GM12872 (cell line): ENCODE data around the gene UBE2L6.

Experiments
- TF ChIP-seq, protein P1 (sequence below): IDR thresholded peaks from 3 replicates; pipeline ENCODE4 v1.5.1; 2011; ENCODE audit warnings: low read depth, mild to moderate bottlenecking, low read length, moderate library complexity; ENCODE audit not compliant: insufficient read depth

The UBE2L6 gene

DNA sequence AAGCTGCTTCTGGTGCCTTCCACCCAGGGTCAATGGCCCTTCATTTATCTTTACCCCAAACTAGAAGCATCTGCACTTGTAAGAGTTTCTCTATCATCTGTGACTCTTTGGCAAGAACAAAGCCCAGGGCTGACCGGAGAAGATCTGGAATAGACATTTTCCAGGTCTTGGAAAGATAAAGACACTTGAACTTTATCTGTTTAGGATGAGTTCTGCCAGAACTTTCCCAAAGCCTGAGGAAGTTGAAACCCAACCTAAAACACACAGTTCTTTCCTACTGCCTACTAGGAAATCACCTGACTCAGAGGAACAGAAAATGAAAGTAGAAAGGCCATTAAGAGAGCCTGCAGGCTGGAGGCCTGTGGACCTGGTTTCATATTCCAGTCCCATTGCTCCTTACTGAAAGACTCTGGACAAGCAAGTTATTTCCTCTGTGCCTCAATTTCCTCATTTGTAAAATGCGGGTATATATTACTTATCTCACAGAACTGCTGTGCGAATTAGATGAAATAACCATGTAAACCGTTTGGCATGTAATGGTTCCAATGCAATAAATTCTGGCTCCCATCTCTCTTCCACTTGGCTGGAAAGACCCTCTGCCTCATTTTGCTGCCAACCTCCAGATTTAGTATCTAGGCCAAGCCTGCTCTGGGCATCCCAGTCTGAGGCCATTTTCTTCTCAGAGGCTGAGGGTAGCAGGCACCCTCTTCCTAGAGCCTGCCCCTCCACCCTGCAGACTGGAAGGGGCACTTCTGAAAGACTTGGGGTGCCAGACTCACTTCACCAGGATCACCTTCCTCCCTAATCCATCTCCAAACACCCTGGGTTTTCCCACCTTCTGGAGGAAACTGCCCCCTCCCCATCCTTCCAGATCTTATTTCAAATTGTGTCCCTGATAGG lies 1.2 kb downstream of the UBE2L6 start:
- TF ChIP-seq, protein P1, sequence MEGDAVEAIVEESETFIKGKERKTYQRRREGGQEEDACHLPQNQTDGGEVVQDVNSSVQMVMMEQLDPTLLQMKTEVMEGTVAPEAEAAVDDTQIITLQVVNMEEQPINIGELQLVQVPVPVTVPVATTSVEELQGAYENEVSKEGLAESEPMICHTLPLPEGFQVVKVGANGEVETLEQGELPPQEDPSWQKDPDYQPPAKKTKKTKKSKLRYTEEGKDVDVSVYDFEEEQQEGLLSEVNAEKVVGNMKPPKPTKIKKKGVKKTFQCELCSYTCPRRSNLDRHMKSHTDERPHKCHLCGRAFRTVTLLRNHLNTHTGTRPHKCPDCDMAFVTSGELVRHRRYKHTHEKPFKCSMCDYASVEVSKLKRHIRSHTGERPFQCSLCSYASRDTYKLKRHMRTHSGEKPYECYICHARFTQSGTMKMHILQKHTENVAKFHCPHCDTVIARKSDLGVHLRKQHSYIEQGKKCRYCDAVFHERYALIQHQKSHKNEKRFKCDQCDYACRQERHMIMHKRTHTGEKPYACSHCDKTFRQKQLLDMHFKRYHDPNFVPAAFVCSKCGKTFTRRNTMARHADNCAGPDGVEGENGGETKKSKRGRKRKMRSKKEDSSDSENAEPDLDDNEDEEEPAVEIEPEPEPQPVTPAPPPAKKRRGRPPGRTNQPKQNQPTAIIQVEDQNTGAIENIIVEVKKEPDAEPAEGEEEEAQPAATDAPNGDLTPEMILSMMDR: no peak

DNA sequence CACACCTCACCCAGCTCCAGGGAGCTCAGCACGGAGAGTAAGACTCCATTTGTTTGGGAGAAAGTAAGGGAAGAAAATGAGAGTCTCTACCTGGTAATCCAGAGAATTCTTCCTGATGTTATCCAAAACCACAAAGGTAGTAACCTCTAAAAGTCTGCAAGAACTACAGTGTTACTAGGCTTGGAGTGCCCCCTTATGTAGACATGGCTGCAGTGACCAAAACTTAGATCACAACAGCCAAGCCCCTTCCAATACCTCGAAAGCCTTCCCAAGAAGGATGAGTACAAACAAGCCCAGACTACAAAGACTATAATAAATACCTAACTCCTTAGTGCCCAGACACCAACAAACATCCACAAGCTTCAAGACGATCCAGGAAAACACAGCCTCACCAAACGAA lies 4.9 kb downstream of the UBE2L6 start:
- TF ChIP-seq, protein P1: no peak

DNA sequence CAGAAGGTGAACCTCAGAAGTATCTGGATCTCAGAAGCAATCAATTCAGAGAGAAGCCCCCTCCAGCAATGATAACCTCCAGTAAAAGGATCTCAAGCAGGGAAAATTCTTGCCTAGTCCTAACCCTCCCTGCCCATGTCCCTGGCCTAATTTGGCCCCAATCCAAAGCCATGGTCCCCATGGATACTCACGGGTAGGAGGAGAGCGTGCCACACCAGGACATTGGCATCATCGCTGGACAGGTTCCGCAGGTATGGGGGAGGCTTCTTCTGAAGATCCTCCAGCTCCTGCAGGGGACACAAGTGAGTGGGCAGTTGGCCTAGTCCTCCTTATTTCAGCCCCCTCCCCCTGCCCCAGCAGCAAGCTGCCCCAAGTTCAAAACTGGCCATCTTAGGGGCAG lies 7.3 kb downstream of the UBE2L6 start:
- TF ChIP-seq, protein P1: no peak

DNA sequence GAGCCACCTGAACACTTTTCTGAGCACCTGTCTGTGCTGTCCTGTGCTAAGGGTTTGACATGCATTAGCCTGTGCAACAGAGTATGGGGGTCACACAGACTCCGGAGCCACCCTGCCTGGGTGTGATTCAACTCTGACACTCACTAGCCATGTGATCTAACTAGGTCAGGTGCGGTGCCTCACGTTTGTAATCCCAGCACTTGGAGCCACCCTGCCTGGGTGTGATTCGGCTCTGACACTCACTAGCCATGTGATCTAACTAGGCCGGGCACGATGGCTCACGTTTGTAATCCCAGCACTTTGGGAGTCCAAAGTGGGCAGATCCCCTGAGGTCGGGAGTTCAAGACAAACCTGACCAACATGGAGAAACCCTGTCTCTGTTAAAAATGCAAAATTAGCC lies 11.4 kb downstream of the UBE2L6 start:
- TF ChIP-seq, protein P1: no peak

DNA sequence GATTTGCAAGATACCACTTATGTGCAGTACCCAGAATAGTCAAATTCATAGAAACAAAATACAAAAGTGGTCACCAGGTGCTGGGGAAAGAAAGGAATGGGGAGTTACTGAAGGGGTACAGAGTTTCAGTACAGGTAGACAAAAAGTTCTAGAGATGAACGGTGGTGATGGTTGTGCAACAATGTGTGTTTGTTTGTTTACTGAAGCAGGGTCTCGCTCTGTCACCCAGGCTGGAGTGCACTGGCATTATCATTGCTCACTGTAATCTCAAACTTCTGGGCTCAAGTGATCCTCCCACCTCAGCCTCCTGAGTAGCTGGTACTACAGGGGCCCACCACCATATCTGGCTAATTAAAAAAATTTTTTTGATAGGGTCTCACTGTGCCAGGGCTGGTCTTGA lies 12.1 kb downstream of the UBE2L6 start:
- TF ChIP-seq, protein P1: no peak

DNA sequence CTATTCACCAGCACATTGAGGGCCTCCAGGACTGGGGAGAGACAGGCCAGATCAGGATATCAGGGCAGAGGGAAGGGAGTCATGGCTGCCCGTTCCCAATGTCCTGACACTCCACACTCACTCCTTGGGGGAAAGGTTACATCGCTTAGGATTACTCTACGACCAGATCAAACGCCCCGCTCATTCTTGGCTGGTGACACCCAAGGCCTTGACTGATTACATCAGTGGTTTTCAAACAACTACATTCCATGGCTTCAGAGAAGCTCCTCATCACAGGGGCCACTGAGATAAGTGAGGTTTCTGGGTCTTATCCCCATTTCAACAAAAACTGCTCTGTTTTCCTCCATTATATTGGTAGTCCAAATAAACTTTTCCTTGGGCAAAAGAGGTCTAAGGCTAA lies 15.0 kb downstream of the UBE2L6 start:
- TF ChIP-seq, protein P1: no peak

DNA sequence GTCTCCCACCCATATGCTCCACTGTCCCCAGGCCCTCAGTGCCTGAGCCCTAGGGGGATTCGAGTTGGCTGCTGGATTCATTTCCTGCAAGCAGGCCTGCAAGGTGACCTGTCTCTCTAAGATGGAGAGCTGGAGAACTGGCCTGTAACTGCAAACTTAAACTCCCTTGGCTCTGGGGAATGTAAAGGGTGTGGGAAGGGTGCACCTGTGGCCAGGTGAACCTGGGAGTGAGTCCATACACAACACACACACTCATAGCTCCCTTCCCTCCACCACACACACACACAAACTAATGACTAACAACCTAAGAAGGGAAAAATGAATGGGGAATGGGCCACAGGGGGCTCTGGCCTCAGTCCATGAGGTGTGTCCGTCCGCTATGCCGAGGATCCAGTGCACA lies 15.5 kb downstream of the UBE2L6 start:
- TF ChIP-seq, protein P1: no peak
